Prostate gland (tissue), 2 donors: ENCODE data around the gene CGREF1. TPM values are rescaled to one million over a fixed set of nuclear protein-coding genes. Genes with fewer than 3 reads are reported as not detected.

Experiments
- DNase-seq: peaks from one replicate; pipeline ENCODE4 v3.0.0-alpha.2; 2019; ENCODE audit warnings: low spot score
- H3K27ac ChIP-seq, 2 donors: fragments of 200-600 bp; sonication (generic); 2 replicates each; pipeline ENCODE4 v1.5.1; 2017 to 2019
- H3K27me3 ChIP-seq: fragments of 200-600 bp; sonication (generic); replicated peaks from 2 replicates; pipeline ENCODE4 v1.5.1; 2019; ENCODE audit not compliant: insufficient read depth
- H3K36me3 ChIP-seq, 2 donors: fragments of 200-600 bp; sonication (generic); 1 replicate in 1 of 2; 2 replicates in 1 of 2; pipeline versions ENCODE4 v1.5.1 to v1.8.1; 2017 to 2019
- H3K4me1 ChIP-seq: fragments of 200-600 bp; sonication (generic); replicated peaks from 2 replicates; pipeline ENCODE4 v1.5.1; 2019
- H3K4me3 ChIP-seq, 2 donors: fragments of 200-600 bp; sonication (generic); 2 replicates each; pipeline ENCODE4 v1.5.1; 2017 to 2019
- H3K9me3 ChIP-seq: fragments of 200-600 bp; sonication (generic); 2 replicates; pipeline ENCODE4 v1.5.1; 2017
- CTCF ChIP-seq, 4 experiments: fragments of 200-600 bp in 2 of 4; fragments of 450-650 bp in 2 of 4; sonication (generic) in 2 of 4; IDR thresholded peaks; 1 replicate in 3 of 4; 2 replicates in 1 of 4; pipeline ENCODE4 v1.5.1; 2016 to 2019; ENCODE audit warnings: antibody characterized with exemption in 4 of 4, mild to moderate bottlenecking in 2 of 4, moderate library complexity in 2 of 4
- POLR2A ChIP-seq: fragments of 450-650 bp; IDR thresholded peaks from one replicate; pipeline ENCODE4 v1.6.1; 2016; ENCODE audit warnings: antibody characterized with exemption, mild to moderate bottlenecking
- POLR2AphosphoS5 ChIP-seq: sonication (generic); formaldehyde crosslinking; IDR thresholded peaks from one replicate; pipeline ENCODE4 v1.6.1; 2017; ENCODE audit warnings: antibody characterized with exemption
- WGBS: methylation state at CpG from one replicate; pipeline ENCODE4 v1.1.5; 2018; 5-methylcytosine and 5-hydroxymethylcytosine counted together
- intact Hi-C: fragments of 100-400 bp; cut with DNase I; formaldehyde crosslinking; loops from one replicate; pipeline ENCODE4 v1.14.2; 2022
- total RNA-seq, 2 donors: library from RNA; depleted of rRNA; stranded (reverse); fragments of >200 nt; gene quantifications; one replicate each; pipeline ENCODE4 v1.1.0, GENCODE V29; 2016

The CGREF1 gene
- total RNA-seq, 2 donors from 2014 or later = 4.9 to 10.7 TPM

DNA sequence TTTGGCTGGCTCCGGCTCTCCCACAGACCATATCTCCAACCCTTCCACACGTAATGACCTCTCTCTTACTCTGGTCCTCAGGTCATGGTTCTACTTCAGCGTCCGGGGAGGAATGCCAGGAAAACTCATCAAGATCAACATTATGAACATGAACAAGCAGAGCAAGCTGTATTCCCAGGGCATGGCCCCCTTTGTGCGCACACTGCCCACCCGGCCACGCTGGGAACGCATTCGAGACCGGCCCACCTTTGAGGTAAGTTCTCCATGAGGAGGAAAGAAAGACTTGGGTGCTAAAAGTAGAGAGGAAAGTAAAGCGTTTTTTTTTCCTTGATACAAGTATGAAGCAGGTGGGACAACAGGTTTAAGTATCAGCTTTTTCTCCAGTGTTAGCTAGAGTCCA is 65.6 kb downstream of the CGREF1 start:
- Histone ChIP-seq H3K27me3 (no peaks in the 10 kb centered on the region), H3K9me3 (no peaks in the 10 kb centered on the region), H3K4me3 (no peak overlapping the region), H3K36me3 (peaks cover 0 to 5% of the 10 kb centered on the region in 2 donors), H3K4me1 (peaks cover 6% of the 10 kb centered on the region), H3K27ac (no peak overlapping the region)
- intact Hi-C loops = loop anchor here (2.0 kb wide), 1 partner anchor 17 kb away; the partner anchor contains the start of gene OST4
- WGBS = 84% methylated on average over 11 of the region's 11 CpGs
- no peak for TF ChIP-seq CTCF (IDR thresholded peaks at IDR 0.05)
- no peak for TF ChIP-seq POLR2A
- no peak for TF ChIP-seq POLR2AphosphoS5
- DNase-seq = no peak

DNA sequence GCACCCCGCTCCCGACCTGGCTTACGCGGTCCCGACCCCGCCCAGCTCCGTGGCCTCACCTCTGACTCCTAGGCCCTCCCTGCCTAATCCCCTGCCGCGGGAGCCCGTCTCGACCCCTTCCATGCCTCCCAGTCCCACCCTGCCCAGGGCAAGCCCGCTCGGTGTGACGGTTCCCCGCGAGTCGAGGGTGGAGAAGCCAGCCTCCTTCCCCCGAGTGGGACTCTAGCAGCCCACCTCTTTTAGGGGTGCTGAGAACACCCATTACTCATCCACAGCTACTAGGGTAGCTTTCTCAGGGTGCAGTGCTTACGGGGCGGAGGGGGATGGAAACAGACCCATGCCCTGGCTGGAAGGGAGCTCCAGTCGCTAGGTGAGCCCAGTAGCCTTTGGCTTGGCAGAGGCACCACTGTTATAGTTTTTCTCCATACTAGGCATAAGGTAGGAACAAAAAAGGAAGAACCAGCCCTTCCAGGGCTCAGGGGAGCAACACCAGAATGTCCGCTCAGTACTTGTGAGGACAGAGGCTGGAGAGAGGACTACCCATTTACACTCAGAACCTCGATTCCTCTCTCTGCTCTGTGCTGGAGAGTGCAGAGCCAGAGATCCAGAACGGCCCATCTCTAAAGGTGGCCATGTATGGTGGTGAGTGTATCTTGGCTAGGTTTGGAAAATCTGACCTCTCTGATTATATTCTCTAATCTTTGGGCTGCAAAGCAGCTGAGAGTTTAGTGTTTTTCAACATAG is 66.9 kb downstream of the CGREF1 start:
- TF ChIP-seq POLR2AphosphoS5 (no peak), POLR2A (no peak), CTCF (IDR thresholded peaks at IDR 0.05) (no peak)
- WGBS = 3% methylated on average over 22 of the region's 24 CpGs
- intact Hi-C loops = loop anchor here (2.0 kb wide), 2 partner anchors 19 to 27 kb away; partner anchors contain the start of genes EMILIN1 and OST4
- peaks cover 0 to 5% of the 10 kb centered on the region in 2 donors for H3K36me3 ChIP-seq
- H3K27me3 ChIP-seq = no peaks in the 10 kb centered on the region
- no peaks in the 10 kb centered on the region for H3K9me3 ChIP-seq
- H3K27ac ChIP-seq = peak overlapping the region; percentile 85 to 90
- DNase-seq = peak; percentile 23
- peaks cover 6% of the 10 kb centered on the region for H3K4me1 ChIP-seq
- H3K4me3 ChIP-seq = peak overlapping the region; percentile 97 to 98

GRCh38 chr2:27050996-27051901 is 67.7 kb downstream of the CGREF1 start, which contains the start of gene AGBL5:
Gene AGBL5, plus strand, starts transcription at chr2:27051668. Its CDS starts 1,291 bp downstream, at chr2:27052959.
- Histone ChIP-seq H3K27me3 (no peaks in the 10 kb centered on the region), H3K27ac (peak within 1 kb of the TSS; percentile 85 to 90), H3K36me3 (peaks cover 0 to 5% of the 10 kb centered on the region in 2 donors), H3K4me3 (peak within 1 kb of the TSS; percentile 97 to 98), H3K4me1 (peaks cover 6% of the 10 kb centered on the region), H3K9me3 (no peaks in the 10 kb centered on the region)
- TF ChIP-seq POLR2A = peak; percentile 43
- no peak for TF ChIP-seq CTCF (IDR thresholded peaks at IDR 0.05)
- TF ChIP-seq POLR2AphosphoS5 = peak; percentile 77
- DNase-seq = peak; percentile 95
- intact Hi-C loops = loop anchor here (2.0 kb wide), 1 partner anchor 28 kb away; the partner anchor contains the start of gene EMILIN1
- under 1% methylated on average over 49 of the region's 67 CpGs for WGBS

Other genes starting within 250 kb of the CGREF1 start
- 10 to 100 TPM; 12.0 to 28.9 TPM for gene MAPRE3, start 148.5 kb downstream of the CGREF1 start, total RNA-seq
- 10 to 100 TPM; 44.5 to 75.9 TPM for gene TMEM214, start 86.2 kb downstream of the CGREF1 start, total RNA-seq
- gene AGBL5, start 67.5 kb downstream of the CGREF1 start, total RNA-seq = 10 to 100 TPM; 31.9 to 87.1 TPM
- 100 to 1,000 TPM; 246 to 317 TPM for gene OST4, start 47.5 kb downstream of the CGREF1 start, total RNA-seq
- 100 to 1,000 TPM in 1 of 2 donors, 10 to 100 TPM in 1; 39.8 to 149 TPM for gene EMILIN1, start 40.5 kb downstream of the CGREF1 start, total RNA-seq
- gene KHK, start 32.4 kb downstream of the CGREF1 start, total RNA-seq = 1 to 10 TPM in 1 of 2 donors, under 1 TPM in 1; 0.91 to 7.0 TPM
- gene ABHD1, start 4.7 kb upstream of the CGREF1 start, total RNA-seq = 1 to 10 TPM; 4.1 to 7.0 TPM
- 10 to 100 TPM; 74.0 to 88.9 TPM for gene PREB, start 15.5 kb upstream of the CGREF1 start, total RNA-seq
- gene PRR30, start 20.3 kb upstream of the CGREF1 start, total RNA-seq = 1 to 10 TPM in 1 of 2 donors, not detected in 1; 1.1 TPM
- 1 to 10 TPM in 1 of 2 donors, not detected in 1; 8.5 TPM for gene TCF23, start 29.9 kb upstream of the CGREF1 start, total RNA-seq
- 100 to 1,000 TPM; 217 to 222 TPM for gene ATRAID, start 92.9 kb upstream of the CGREF1 start, total RNA-seq
- gene SLC5A6, start 93.1 kb upstream of the CGREF1 start, total RNA-seq = 10 to 100 TPM; 23.9 to 65.2 TPM
- gene CAD, start 98.2 kb upstream of the CGREF1 start, total RNA-seq = 10 to 100 TPM; 16.0 to 63.6 TPM
- 100 to 1,000 TPM in 1 of 2 donors, not detected in 1; 102 TPM for gene SLC30A3, start 143.9 kb upstream of the CGREF1 start, total RNA-seq
- 10 to 100 TPM in 1 of 2 donors, not detected in 1; 16.1 TPM for gene DNAJC5G, start 156.3 kb upstream of the CGREF1 start, total RNA-seq
- 10 to 100 TPM in 1 of 2 donors, 1 to 10 TPM in 1; 2.8 to 17.9 TPM for gene TRIM54, start 163.3 kb upstream of the CGREF1 start, total RNA-seq
- 10 to 100 TPM in 1 of 2 donors, 1 to 10 TPM in 1; 4.2 to 11.2 TPM for gene UCN, start 189.3 kb upstream of the CGREF1 start, total RNA-seq
- gene MPV17, start 204.0 kb upstream of the CGREF1 start, total RNA-seq = 10 to 100 TPM; 82.5 to 90.3 TPM
- 10 to 100 TPM; 41.2 to 66.1 TPM for gene GTF3C2, start 237.6 kb upstream of the CGREF1 start, total RNA-seq